A204.1 (cell line): ENCODE measurements around the gene OPA1.

Experiments
- FAIRE-seq: peaks from 2 replicates; lab custom pipeline; 2012; peaks lifted over from hg19 to GRCh38; lab: Jason Lieb, UNC

Gene OPA1

GRCh38 chr3:193737191-193737751 is 144.3 kb downstream of the OPA1 start:
- no peak for FAIRE-seq

DNA sequence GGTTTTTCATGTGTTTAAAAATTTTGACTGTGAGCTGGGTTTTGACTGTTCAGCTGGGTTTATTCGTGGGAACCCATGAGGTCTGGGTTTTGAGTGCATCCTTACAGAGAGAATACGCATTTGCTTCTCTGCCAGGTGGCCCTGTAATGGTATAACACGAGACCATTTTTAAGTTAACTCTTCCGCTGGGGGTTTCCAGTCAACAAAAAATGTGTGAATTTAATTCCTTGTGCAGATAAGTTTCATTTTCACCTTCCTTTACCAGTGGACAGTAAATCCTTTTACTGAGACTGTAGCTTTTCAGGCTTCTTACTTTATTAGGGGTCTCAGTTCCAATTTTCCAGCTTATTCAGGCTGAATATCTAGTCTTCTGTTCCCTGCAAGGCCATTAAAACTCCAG is 149.6 kb downstream of the OPA1 start:
- FAIRE-seq, result no peak

DNA sequence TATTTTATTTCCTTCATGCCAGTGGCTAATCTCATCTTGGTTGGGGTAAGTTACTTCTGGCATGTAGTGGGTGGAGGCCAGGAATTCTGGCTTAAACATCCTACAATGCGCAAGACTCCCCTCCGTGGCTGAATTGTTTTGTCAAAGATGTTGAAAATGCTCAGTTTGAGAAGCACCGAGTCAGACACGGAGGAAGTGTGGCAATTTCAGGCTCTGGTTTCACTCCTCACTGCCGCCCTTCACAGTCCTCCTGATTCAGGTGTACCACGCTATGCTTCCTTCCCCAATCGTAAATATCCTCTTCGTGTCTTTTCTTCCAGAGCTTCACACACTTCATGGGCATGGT is 150.7 kb downstream of the OPA1 start:
- no peak for FAIRE-seq

DNA sequence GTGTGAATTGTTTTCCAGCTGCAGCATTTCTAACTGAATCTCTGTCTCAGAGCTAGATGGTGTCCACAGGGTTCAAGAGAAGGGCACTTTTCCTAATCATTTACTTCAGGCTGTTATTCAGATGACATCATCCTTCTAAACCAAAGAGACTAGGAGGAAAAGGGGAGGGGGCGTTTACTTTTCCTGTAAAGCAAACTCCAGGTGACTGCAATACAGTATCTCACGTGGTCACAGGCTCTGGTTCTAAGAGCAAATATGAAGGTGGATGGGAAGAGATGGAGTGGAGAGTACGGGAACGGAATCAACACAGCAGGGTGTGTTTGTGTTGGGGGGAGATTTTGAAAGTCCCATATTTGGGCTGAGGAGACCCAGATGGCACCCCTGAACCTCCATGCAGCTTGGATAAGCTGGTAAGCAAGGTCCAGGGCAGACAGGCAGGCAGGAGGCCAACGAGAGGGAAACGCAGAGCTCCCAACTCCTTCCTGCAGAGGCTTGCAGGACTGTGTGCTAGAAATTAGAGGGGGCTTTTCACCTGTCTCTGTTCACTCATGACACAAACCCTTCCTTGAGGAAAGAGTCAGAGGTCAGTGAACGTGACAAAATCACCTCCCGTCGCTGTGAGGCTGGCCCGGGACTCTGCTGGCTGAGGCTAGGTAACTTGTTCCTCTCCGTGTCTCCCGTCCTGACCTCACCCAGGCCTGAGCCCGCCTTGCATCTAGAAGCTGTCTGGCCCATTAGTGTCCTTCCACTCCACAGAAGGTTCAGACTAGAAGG is 151.2 kb downstream of the OPA1 start:
- FAIRE-seq, result no peak

DNA sequence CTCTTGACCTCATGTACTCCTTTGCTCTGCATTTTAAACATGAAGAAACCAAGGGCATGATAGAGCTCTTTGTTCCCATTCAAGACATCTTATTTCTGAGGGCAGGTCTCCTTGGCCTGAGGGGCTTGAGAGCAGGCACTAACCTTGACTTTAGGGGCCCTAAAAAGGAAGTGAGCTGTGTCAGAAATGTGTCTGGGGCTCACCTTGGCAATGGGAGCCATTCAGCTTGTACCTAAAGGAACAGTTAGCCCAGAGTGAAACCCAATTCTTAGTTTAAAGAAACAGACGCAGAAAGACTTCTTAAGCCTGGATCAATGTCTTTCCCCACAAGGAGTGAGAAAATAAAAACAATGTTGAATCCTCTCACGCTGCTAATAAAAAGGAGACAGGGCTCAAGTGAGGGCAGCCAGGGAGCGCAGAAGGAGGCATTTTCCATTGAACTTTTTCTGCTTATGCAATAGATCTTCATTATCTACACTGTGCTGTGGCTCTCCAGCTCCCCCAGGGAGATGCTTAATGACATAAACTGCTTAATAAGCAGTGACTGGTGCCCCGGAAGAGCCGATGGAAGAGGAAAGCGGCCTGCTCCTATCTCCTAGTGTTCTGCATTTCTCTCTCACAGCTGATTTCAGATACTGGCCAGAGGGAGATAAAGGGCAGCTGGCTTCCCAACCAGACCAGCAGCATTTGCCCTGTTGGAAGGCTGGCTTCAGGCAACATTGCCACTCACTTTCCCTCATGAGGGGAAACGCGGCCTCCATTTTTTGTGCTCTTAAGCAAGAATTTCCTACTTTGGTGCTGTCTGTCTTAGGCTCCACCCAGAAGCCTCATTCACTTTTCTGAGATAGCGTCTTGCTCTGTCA is 152.0 kb downstream of the OPA1 start:
- no peak for FAIRE-seq

DNA sequence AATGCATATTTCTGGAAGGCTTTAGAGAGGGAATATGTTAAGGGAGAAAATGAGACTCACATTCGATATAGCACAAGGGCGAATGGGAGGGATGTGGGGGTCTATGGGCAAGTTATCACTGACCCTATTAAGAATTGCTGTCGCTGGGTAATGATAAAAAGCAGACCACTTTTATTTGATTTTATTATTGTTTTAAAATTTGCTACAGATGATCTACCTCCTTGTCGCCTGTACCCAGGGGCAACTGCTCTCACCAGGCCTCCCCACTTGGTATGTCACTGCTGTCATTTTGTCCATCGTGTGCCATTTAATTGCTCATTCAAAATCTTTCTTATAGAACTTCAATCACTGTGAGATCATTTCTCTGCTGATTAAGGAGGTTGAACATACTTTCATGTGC is 153.8 kb downstream of the OPA1 start:
- no peak for FAIRE-seq
